PC-9 (cell line): ENCODE measurements around the gene COG1. TPM values are rescaled to one million over a fixed set of nuclear protein-coding genes. Genes with fewer than 3 reads are reported as not detected.

Experiments used
- BruUV-seq: library from RNA; stranded (reverse); fragments of 400-500 nt; replicated peaks from 2 replicates; lab custom pipeline; 2021; lab: Mats Ljungman, UMichigan
- CTCF ChIA-PET: fragments of 300-600 bp; sonication (Branson Sonifier 250); formaldehyde crosslinking; loops from one replicate; lab custom pipeline; 2022; ENCODE audit warnings: antibody characterized with exemption; lab: Charles Lee
- POLR2A ChIA-PET: fragments of 300-600 bp; sonication (Branson Sonifier 250); formaldehyde crosslinking; loops from one replicate; lab custom pipeline; 2022; ENCODE audit warnings: antibody characterized with exemption; ENCODE audit not compliant: unreplicated experiment; lab: Charles Lee
- DNase-seq, 2 experiments: peaks; one replicate each; pipeline versions ENCODE4 v3.0.0 to v3.0.0-alpha.2; 2015 to 2022; ENCODE audit warnings: mixed read lengths in 1 of 2
- H2AFZ ChIP-seq: fragments of 200-600 bp; sonication (generic); 2 replicates; pipeline ENCODE4 v1.8.1; 2017; ENCODE audit warnings: antibody characterized with exemption
- H3F3A ChIP-seq: fragments of 200-600 bp; sonication (generic); 2 replicates; pipeline ENCODE4 v1.8.1; 2017; ENCODE audit warnings: antibody characterized with exemption, mild to moderate bottlenecking, low read depth; ENCODE audit not compliant: insufficient read depth
- H3K27ac ChIP-seq: fragments of 200-600 bp; sonication (generic); 2 replicates; pipeline ENCODE4 v1.6.1; 2016; ENCODE audit warnings: mixed run types
- H3K27me3 ChIP-seq: fragments of 200-600 bp; sonication (generic); 2 replicates; pipeline ENCODE4 v1.6.1; 2016; ENCODE audit warnings: low read depth, mixed run types; ENCODE audit not compliant: insufficient read depth
- H3K36me3 ChIP-seq: fragments of 200-600 bp; sonication (generic); 2 replicates; pipeline ENCODE4 v1.6.1; 2016; ENCODE audit warnings: low read depth, mixed run types
- H3K4me1 ChIP-seq: fragments of 200-600 bp; sonication (generic); replicated peaks from 2 replicates; pipeline ENCODE4 v1.6.1; 2016; ENCODE audit warnings: mixed run types; ENCODE audit not compliant: insufficient read depth
- H3K4me2 ChIP-seq: fragments of 200-600 bp; sonication (generic); 2 replicates; pipeline ENCODE4 v1.6.1; 2017; ENCODE audit warnings: mixed run types
- H3K4me3 ChIP-seq: fragments of 200-600 bp; sonication (generic); 2 replicates; pipeline ENCODE4 v1.6.1; 2016; ENCODE audit warnings: mixed run types
- H3K79me2 ChIP-seq: fragments of 200-600 bp; sonication (generic); 2 replicates; pipeline ENCODE4 v1.6.1; 2017; ENCODE audit warnings: low read depth, mixed run types
- H3K9me2 ChIP-seq: fragments of 200-600 bp; sonication (generic); 2 replicates; pipeline ENCODE4 v1.8.1; 2017; ENCODE audit warnings: mild to moderate bottlenecking; ENCODE audit not compliant: insufficient read depth
- H3K9me3 ChIP-seq: fragments of 200-600 bp; sonication (generic); 2 replicates; pipeline ENCODE4 v1.8.1; 2016; ENCODE audit warnings: low read depth; ENCODE audit not compliant: insufficient read depth
- H4K20me1 ChIP-seq: fragments of 200-600 bp; sonication (generic); 2 replicates; pipeline ENCODE4 v1.8.1; 2017; ENCODE audit not compliant: insufficient read depth
- CTCF ChIP-seq: fragments of 200-600 bp; sonication (generic); conservative IDR thresholded peaks from 2 replicates; pipeline ENCODE4 v1.6.1; 2017; ENCODE audit warnings: mixed run types, antibody characterized with exemption, mild to moderate bottlenecking, moderate library complexity
- EZH2 ChIP-seq: fragments of 200-600 bp; sonication (generic); IDR thresholded peaks from 2 replicates; pipeline ENCODE4 v1.8.0; 2017; ENCODE audit warnings: antibody characterized with exemption, low read depth
- intact Hi-C: fragments of 100-400 bp; cut with micrococcal nuclease; formaldehyde crosslinking; loops from one replicate; pipeline ENCODE4 v1.10.0; 2022; ENCODE audit not compliant: unreplicated experiment
- total RNA-seq: library from RNA; stranded (reverse); gene quantifications from 2 replicates; pipeline ENCODE4 v1.2.3, GENCODE V29; 2021

COG1 gene
- total RNA-seq, 1 experiment from 2014 or later = 24.8 TPM

- Histone ChIP-seq H3K4me3 (no peak overlapping the region), H3K9me2 (no peaks in the 10 kb centered on the region), H3K79me2 (0 out of 2 replicates have a peak, but pooled peaks cover 3% of the 10 kb centered on the region), H3K4me1 (no peaks in the 10 kb centered on the region), H2AFZ (no peak overlapping the region), H3K4me2 (no peak overlapping the region), H3K27ac (no peak overlapping the region), H4K20me1 (no peaks in the 10 kb centered on the region), H3K27me3 (no peaks in the 10 kb centered on the region), H3K36me3 (peaks cover 37% of the 10 kb centered on the region), H3K9me3 (no peaks in the 10 kb centered on the region), H3F3A (peaks cover 7% of the 10 kb centered on the region; the same call in 1 of the 2 replicates)
- BruUV-seq = no TSS peak
- ChIA-PET CTCF (no interaction called here), POLR2A (no interaction called here)
- DNase-seq = no peak
- intact Hi-C loops = no loop called here
- TF ChIP-seq EZH2 (no peak), CTCF (no peak)
Observed at GRCh38 chr17:73199751-73200317, 7.0 kb downstream of the COG1 start.

GRCh38 chr17:73200476-73200875 lies 7.6 kb downstream of the COG1 start:
- intact Hi-C loops = no loop called here
- Histone ChIP-seq H3K9me2 (no peaks in the 10 kb centered on the region), H3F3A (peaks cover 7% of the 10 kb centered on the region; the same call in 1 of the 2 replicates), H2AFZ (no peak overlapping the region), H3K27me3 (no peaks in the 10 kb centered on the region), H3K4me1 (no peaks in the 10 kb centered on the region), H3K79me2 (no peaks in the 10 kb centered on the region), H3K4me2 (no peak overlapping the region), H3K9me3 (no peaks in the 10 kb centered on the region), H3K27ac (no peak overlapping the region), H3K4me3 (no peak overlapping the region), H3K36me3 (peaks cover 37% of the 10 kb centered on the region), H4K20me1 (no peaks in the 10 kb centered on the region)
- POLR2A ChIA-PET = interaction anchor here (0.7 kb wide), 1 partner anchor 170 kb away, joined by 3 read pairs; no protein-coding TSS in a partner anchor
- no peak for DNase-seq
- no TSS peak for BruUV-seq
- TF ChIP-seq CTCF (no peak), EZH2 (no peak)
- CTCF ChIA-PET = no interaction called here

GRCh38 chr17:73201215-73202069 lies 8.6 kb downstream of the COG1 start:
- no peak for DNase-seq
- H3F3A ChIP-seq = peaks cover 6% of the 10 kb centered on the region; the same call in 1 of the 2 replicates
- H3K4me2 ChIP-seq = no peak overlapping the region
- no peaks in the 10 kb centered on the region for H3K27me3 ChIP-seq
- H4K20me1 ChIP-seq = no peaks in the 10 kb centered on the region
- ChIA-PET POLR2A (interaction anchor here (0.6 to 0.7 kb wide), 2 partner anchors 9 to 169 kb away, joined by 3 to 6 read pairs; partner anchors contain the start of gene COG1), CTCF (interaction anchor here (0.6 to 0.8 kb wide), 2 partner anchors 156 to 645 kb away, joined by 4 to 8 read pairs; no protein-coding TSS in a partner anchor)
- no TSS peak for BruUV-seq
- H2AFZ ChIP-seq = no peak overlapping the region
- no peak for TF ChIP-seq CTCF
- no peak for TF ChIP-seq EZH2
- H3K4me1 ChIP-seq = no peaks in the 10 kb centered on the region
- H3K36me3 ChIP-seq = peaks cover 37% of the 10 kb centered on the region
- H3K9me2 ChIP-seq = no peaks in the 10 kb centered on the region
- intact Hi-C loops = no loop called here
- no peak overlapping the region for H3K27ac ChIP-seq
- H3K9me3 ChIP-seq = no peaks in the 10 kb centered on the region
- H3K79me2 ChIP-seq = no peaks in the 10 kb centered on the region
- H3K4me3 ChIP-seq = no peak overlapping the region
